ENCODE results near the gene YTHDF2. TPM values are rescaled to one million over a fixed set of nuclear protein-coding genes. Genes with fewer than 3 reads are reported as not detected.

Gene YTHDF2
- total RNA-seq, 1 experiment from 2014 or later = 52.5 TPM

DNA sequence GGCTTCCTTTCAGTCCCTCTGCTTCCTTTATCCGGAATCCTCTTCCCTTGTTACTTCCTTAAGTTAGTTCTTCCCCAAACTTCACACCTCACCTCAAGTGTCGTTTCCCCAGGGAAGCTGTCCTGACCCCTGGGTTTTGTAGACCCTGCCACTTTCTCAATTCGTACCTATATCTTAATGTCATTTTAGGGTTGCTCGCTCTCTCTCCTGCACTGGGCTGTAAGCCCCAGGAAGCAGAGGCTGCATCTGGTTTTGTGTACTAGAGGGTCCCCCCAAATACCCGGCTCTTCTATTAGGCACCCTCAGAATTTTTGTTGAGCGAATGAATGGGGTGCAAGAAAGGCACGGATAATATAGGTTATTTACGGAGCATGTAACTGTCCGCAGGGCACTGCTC lies 74.6 kb downstream of the YTHDF2 start:
- Histone ChIP-seq H3K4me2 (ENCODE audit: low read depth, low read length, poor library complexity, severe bottlenecking) (no peak overlapping the region), H3K36me3 (ENCODE audit: insufficient read depth, low read length) (no peaks in the 10 kb centered on the region), H3K9me3 (ENCODE audit: low read length) (no peaks in the 10 kb centered on the region), H3K9ac (ENCODE audit: low read length) (no peak overlapping the region), H3K4me1 (ENCODE audit: low read length) (no peaks in the 10 kb centered on the region), H3K4me3 (ENCODE audit: low read length) (no peak overlapping the region), H2AFZ (ENCODE audit: low read length) (no peak overlapping the region), H4K20me1 (ENCODE audit: insufficient read depth, low read depth, low read length) (no peaks in the 10 kb centered on the region), H3K27ac (ENCODE audit: low read length) (no peak overlapping the region), H3K9me2 (replicated peaks; ENCODE audit: insufficient read depth, low read length) (no peaks in the 10 kb centered on the region), H3K79me2 (ENCODE audit: low read length) (no peaks in the 10 kb centered on the region), H3K27me3 (ENCODE audit: low read length) (no peaks in the 10 kb centered on the region)
- no peak for DNase-seq

DNA sequence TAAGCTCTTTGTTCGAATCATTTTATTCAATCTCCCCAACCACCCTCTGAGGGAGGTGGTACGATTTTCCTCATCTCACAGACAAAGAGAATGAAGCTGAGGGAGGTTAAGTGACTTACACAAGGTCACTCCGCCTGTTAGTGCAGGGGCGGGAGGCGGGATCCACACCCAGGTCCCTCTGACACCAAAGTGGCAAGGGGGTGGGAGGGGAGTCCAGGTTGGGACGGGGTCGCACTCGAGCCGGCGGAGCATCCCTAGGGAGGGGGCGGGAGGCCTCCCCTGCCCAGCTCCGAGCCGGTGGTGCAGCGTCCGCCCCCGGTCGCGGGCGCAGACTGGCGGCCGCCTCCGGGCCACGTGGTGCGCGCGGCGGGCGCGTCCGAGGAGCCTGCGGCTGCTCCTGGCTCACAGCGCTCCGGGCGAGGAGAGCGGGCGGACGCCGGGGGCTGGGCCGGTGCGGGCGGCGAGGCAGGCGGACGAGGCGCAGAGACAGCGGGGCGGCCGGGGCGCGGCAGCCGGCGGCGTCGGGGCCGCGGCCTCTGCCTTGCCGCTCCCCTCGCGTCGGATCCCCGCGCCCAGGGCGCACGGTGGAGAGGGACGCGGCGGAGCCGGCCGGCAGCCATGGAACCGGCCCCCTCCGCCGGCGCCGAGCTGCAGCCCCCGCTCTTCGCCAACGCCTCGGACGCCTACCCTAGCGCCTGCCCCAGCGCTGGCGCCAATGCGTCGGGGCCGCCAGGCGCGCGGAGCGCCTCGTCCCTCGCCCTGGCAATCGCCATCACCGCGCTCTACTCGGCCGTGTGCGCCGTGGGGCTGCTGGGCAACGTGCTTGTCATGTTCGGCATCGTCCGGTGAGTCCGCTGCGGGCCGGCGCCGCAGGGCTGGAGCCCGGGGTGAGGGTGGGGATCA lies 75.3 kb downstream of the YTHDF2 start, which contains the start of gene OPRD1:
TSS of gene OPRD1 (plus strand) at position 405 of the 903 bp plus-strand sequence. CDS start at position 619, 214 bp downstream.
- Histone ChIP-seq H2AFZ (ENCODE audit: low read length) (no peak within 1 kb of the TSS), H3K4me1 (ENCODE audit: low read length) (no peaks in the 10 kb centered on the region), H3K79me2 (ENCODE audit: low read length) (no peaks in the 10 kb centered on the region), H3K9me3 (ENCODE audit: low read length) (no peaks in the 10 kb centered on the region), H3K27me3 (ENCODE audit: low read length) (no peaks in the 10 kb centered on the region), H4K20me1 (ENCODE audit: insufficient read depth, low read depth, low read length) (no peaks in the 10 kb centered on the region), H3K36me3 (ENCODE audit: insufficient read depth, low read length) (no peaks in the 10 kb centered on the region), H3K4me2 (ENCODE audit: low read depth, low read length, poor library complexity, severe bottlenecking) (no peak within 1 kb of the TSS), H3K27ac (ENCODE audit: low read length) (no peak within 1 kb of the TSS), H3K4me3 (ENCODE audit: low read length) (no peak within 1 kb of the TSS), H3K9me2 (replicated peaks; ENCODE audit: insufficient read depth, low read length) (no peaks in the 10 kb centered on the region), H3K9ac (ENCODE audit: low read length) (no peak within 1 kb of the TSS)
- DNase-seq = no peak

DNA sequence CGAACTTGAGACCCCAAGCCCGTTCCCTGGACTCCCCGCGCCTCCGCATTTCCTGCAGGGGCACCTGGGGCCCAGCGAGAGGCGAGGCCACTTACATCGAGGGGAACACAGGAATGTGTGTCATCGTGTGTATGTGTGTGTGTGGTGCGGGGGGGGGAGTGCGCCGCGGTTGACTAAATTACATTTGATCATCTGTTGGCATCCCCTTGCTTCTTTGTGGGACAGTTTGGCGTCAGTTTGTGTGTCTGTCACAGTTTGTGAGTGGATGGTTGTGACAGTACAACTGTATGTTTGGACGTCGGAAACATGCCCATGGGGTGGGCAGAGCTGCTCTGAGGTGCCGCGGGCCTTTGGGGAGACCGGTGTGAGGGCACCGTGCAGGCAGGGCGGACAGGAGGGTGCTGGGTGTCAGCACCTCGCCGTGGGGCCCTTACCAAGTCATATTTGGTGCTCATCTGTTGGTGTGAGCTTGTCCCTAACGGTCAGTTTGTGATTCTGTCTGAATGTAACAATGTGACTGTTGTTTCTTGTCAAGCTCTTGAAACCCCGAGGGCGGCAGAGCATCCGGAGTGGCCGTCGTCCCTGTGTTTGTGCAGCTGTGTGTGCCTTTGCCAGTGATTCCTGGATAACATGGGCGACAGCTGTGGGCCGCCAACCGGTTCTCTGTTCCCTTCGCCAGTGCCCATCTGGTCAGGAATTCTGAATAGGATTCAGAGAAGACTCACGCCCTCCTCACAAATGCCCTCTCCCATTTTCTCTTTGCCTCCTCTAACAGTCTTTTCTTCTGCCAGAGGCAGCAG lies 76.1 kb downstream of the YTHDF2 start:
- H3K4me2 ChIP-seq (ENCODE audit: low read depth, low read length, poor library complexity, severe bottlenecking) = no peak overlapping the region
- no peaks in the 10 kb centered on the region for H3K9me2 ChIP-seq (replicated peaks; ENCODE audit: insufficient read depth, low read length)
- no peak overlapping the region for H3K27ac ChIP-seq (ENCODE audit: low read length)
- no peaks in the 10 kb centered on the region for H3K4me1 ChIP-seq (ENCODE audit: low read length)
- H3K79me2 ChIP-seq (ENCODE audit: low read length) = no peaks in the 10 kb centered on the region
- no peak for DNase-seq
- H3K9ac ChIP-seq (ENCODE audit: low read length) = no peak overlapping the region
- H4K20me1 ChIP-seq (ENCODE audit: insufficient read depth, low read depth, low read length) = no peaks in the 10 kb centered on the region
- no peak overlapping the region for H3K4me3 ChIP-seq (ENCODE audit: low read length)
- no peaks in the 10 kb centered on the region for H3K27me3 ChIP-seq (ENCODE audit: low read length)
- no peak overlapping the region for H2AFZ ChIP-seq (ENCODE audit: low read length)
- no peaks in the 10 kb centered on the region for H3K36me3 ChIP-seq (ENCODE audit: insufficient read depth, low read length)
- H3K9me3 ChIP-seq (ENCODE audit: low read length) = no peaks in the 10 kb centered on the region

DNA sequence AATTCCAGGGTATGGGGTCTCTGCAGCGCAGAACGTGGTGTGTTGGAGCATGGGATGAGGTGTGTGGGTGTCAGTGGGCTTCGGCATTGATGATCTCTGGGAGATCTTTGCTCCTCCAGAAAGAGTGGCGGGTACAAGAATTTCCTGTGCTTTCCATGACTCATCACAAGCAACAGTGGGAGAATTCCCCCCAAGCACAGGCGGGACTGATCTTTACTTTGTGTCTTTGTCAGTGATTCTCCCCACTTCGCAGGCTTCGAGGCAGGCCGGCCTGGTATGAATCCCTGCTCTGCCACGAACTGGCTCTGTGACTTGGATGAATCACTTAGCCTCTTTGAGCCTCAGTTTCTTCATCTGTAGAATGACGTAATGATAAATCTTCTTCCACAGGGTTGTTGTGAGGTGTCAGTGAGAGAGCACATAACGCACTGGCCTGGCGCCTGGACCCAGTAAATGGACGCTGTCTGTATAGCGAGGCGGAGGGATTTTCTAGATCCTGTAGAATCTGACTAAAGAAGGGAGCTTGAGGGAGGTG lies 77.3 kb downstream of the YTHDF2 start:
- Histone ChIP-seq H3K9me3 (ENCODE audit: low read length) (no peaks in the 10 kb centered on the region), H3K9me2 (replicated peaks; ENCODE audit: insufficient read depth, low read length) (no peaks in the 10 kb centered on the region), H3K36me3 (ENCODE audit: insufficient read depth, low read length) (no peaks in the 10 kb centered on the region), H3K79me2 (ENCODE audit: low read length) (no peaks in the 10 kb centered on the region), H4K20me1 (ENCODE audit: insufficient read depth, low read depth, low read length) (no peaks in the 10 kb centered on the region), H3K27me3 (ENCODE audit: low read length) (no peaks in the 10 kb centered on the region), H2AFZ (ENCODE audit: low read length) (no peak overlapping the region), H3K27ac (ENCODE audit: low read length) (no peak overlapping the region), H3K4me1 (ENCODE audit: low read length) (no peaks in the 10 kb centered on the region), H3K9ac (ENCODE audit: low read length) (no peak overlapping the region), H3K4me3 (ENCODE audit: low read length) (no peak overlapping the region), H3K4me2 (ENCODE audit: low read depth, low read length, poor library complexity, severe bottlenecking) (no peak overlapping the region)
- no peak for DNase-seq

DNA sequence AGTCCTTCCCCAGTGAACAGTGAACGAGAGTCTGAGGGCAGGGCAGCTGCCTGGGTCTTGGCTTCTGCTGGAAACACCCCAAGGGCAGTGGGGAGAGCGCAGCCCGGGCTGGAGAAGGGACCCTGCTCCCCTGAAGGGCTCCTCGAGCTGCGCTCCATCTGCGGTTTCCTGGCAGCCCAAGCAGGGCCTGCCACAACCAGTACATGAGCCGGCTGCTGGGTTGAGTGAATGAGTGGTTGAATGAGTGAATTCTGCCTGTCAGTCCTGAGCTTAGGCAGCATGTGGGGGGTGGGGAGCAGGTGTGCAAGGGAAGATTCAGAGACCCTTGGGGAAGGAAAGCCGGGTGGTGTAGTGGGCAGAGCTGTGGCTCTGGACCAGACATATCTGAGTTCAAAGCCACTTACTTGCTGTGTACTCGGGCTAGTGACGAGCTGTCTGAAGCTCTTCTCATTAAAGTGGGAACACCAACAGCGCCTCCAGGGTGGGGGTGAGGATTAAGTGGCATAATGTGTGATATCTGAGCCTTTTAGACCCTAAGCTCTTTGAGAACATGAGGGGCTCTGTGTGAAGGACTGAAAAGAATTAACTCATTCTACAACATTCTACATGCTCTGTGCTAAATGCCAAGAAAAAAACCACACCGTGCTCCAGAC lies 78.9 kb downstream of the YTHDF2 start:
- H3K27ac ChIP-seq (ENCODE audit: low read length) = no peak overlapping the region
- no peaks in the 10 kb centered on the region for H3K27me3 ChIP-seq (ENCODE audit: low read length)
- no peaks in the 10 kb centered on the region for H3K36me3 ChIP-seq (ENCODE audit: insufficient read depth, low read length)
- H3K4me1 ChIP-seq (ENCODE audit: low read length) = no peaks in the 10 kb centered on the region
- DNase-seq = no peak
- no peak overlapping the region for H2AFZ ChIP-seq (ENCODE audit: low read length)
- no peaks in the 10 kb centered on the region for H3K9me2 ChIP-seq (replicated peaks; ENCODE audit: insufficient read depth, low read length)
- no peaks in the 10 kb centered on the region for H3K9me3 ChIP-seq (ENCODE audit: low read length)
- no peak overlapping the region for H3K4me3 ChIP-seq (ENCODE audit: low read length)
- H3K9ac ChIP-seq (ENCODE audit: low read length) = no peak overlapping the region
- H3K4me2 ChIP-seq (ENCODE audit: low read depth, low read length, poor library complexity, severe bottlenecking) = no peak overlapping the region
- H4K20me1 ChIP-seq (ENCODE audit: insufficient read depth, low read depth, low read length) = no peaks in the 10 kb centered on the region
- no peaks in the 10 kb centered on the region for H3K79me2 ChIP-seq (ENCODE audit: low read length)

DNA sequence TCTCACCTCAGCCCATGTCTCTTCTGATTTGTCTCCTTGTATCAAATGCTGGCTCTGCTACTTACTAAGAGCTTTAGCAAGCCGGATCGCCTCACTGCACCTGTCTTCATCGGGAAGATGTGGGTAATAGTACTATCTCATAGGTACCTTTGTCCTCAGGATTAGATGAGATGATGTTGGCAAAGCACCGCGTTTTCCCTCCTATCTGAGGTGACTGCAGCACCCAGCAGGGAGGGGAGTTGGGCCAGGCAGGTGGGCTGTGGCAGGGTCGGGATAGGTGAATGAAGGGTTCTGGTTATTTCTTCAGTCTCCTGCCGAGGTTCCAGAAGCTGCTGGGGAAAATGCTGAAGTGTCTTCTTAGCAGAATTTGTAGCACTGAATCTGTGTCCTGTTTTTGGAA lies 80.4 kb downstream of the YTHDF2 start:
- Histone ChIP-seq H4K20me1 (ENCODE audit: insufficient read depth, low read depth, low read length) (no peaks in the 10 kb centered on the region), H3K79me2 (ENCODE audit: low read length) (no peaks in the 10 kb centered on the region), H3K36me3 (ENCODE audit: insufficient read depth, low read length) (no peaks in the 10 kb centered on the region), H3K27ac (ENCODE audit: low read length) (no peak overlapping the region), H3K9ac (ENCODE audit: low read length) (no peak overlapping the region), H3K9me2 (replicated peaks; ENCODE audit: insufficient read depth, low read length) (no peaks in the 10 kb centered on the region), H3K9me3 (ENCODE audit: low read length) (no peaks in the 10 kb centered on the region), H3K4me3 (ENCODE audit: low read length) (no peak overlapping the region), H3K4me1 (ENCODE audit: low read length) (no peaks in the 10 kb centered on the region), H3K4me2 (ENCODE audit: low read depth, low read length, poor library complexity, severe bottlenecking) (no peak overlapping the region), H2AFZ (ENCODE audit: low read length) (no peak overlapping the region), H3K27me3 (ENCODE audit: low read length) (no peaks in the 10 kb centered on the region)
- DNase-seq = no peak

DNA sequence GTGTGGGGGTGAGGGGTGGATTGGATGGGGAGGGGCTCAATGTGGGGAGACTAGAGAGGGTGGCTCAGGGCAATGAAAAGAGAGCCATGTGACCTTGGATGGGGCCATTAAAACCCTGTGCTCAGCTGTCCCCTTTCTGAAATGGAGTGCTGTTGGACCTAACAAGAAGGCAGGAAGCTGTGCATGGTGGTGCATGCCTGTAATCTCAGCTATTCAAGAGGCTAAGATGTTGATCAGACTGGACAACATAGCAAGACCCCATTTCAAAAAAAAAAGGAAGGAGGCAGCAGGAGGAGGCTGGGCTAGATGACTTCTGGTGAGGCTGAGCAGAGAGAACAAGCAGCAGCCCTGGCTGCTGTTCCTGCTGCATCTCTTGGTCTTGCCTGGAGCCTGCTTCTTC lies 82.3 kb downstream of the YTHDF2 start:
- H3K4me1 ChIP-seq (ENCODE audit: low read length) = no peaks in the 10 kb centered on the region
- no peaks in the 10 kb centered on the region for H3K79me2 ChIP-seq (ENCODE audit: low read length)
- no peak for DNase-seq
- no peaks in the 10 kb centered on the region for H3K9me3 ChIP-seq (ENCODE audit: low read length)
- no peak overlapping the region for H3K27ac ChIP-seq (ENCODE audit: low read length)
- no peak overlapping the region for H3K4me2 ChIP-seq (ENCODE audit: low read depth, low read length, poor library complexity, severe bottlenecking)
- no peaks in the 10 kb centered on the region for H3K36me3 ChIP-seq (ENCODE audit: insufficient read depth, low read length)
- no peak overlapping the region for H2AFZ ChIP-seq (ENCODE audit: low read length)
- no peak overlapping the region for H3K4me3 ChIP-seq (ENCODE audit: low read length)
- no peaks in the 10 kb centered on the region for H3K27me3 ChIP-seq (ENCODE audit: low read length)
- no peaks in the 10 kb centered on the region for H3K9me2 ChIP-seq (replicated peaks; ENCODE audit: insufficient read depth, low read length)
- no peaks in the 10 kb centered on the region for H4K20me1 ChIP-seq (ENCODE audit: insufficient read depth, low read depth, low read length)
- no peak overlapping the region for H3K9ac ChIP-seq (ENCODE audit: low read length)

Data from Karpas-422 (cell line).